ENCODE measurements around the gene CACNA1I. TPM values are rescaled to one million over a fixed set of nuclear protein-coding genes. Genes with fewer than 3 reads are reported as not detected.

Gene CACNA1I
- total and polyA plus RNA-seq, 9 donors, result 0.02 to 0.23 (median 0.09) TPM; not detected in 1

DNA sequence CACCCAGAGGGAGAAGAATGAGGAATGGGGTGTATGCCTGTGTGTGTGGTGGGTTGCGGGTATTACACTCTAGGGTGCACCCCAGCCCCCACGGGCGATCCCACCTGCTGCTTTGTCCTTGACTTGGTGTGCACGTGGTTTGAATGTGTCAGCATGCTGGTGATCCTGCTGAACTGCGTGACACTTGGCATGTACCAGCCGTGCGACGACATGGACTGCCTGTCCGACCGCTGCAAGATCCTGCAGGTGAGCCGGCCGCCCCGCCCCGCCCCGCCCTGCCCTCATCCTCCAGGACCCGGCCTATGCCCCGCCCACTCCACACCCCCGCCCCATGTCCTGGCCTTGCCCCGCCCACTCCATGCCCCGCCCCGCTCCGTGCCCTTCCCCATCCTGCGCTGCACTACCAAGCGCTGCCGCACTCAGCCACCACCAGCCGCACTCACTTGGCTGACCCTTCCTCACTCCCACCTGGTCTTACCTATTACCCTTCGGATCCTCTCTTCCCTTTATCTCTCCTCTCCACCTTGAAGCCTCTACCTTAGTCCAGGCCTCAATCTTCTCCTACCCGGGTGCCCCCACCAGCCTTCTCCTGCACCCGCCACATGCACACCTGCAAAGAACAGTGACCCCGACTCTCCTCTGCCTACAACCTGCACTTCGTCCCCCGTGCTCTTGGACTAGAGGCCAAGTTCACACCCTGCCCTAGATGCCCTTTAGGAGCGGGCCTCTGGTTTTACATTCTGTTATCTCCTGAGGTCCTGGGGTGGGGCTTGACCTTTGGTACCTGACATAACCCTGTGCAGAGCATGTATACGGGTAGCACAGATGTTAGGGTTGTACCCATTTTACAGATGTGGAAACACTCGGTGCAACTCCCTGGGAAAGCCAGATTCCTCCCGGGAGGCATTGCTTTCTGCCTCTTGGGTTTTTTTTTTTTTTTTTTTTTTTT, 27.7 kb downstream of the CACNA1I start:
- 27 to 35% (median 29%) methylated on average over 33 to 36 of the region's 36 CpGs for WGBS, 3 donors
- Histone ChIP-seq H3K36me3 (no peaks in the 10 kb centered on the region), H3K4me1 (ENCODE audit: insufficient read depth) (peaks cover 2% of the 10 kb centered on the region), H3K27me3 (no peaks in the 10 kb centered on the region), H3K9me3 (no peaks in the 10 kb centered on the region), H3K27ac (no peak overlapping the region), H3K4me3 (no peak overlapping the region)
- intact Hi-C loops (cut with DNase I), result no loop called here
- DNase-seq, result peak in 2 of 5 donors; percentile 33 to 48
- TF ChIP-seq CTCF (IDR thresholded peaks at IDR 0.05), result no peak
- no peak for TF ChIP-seq POLR2A (IDR thresholded peaks at IDR 0.05)
- TF ChIP-seq EP300 (IDR thresholded peaks at IDR 0.05), result no peak

- TF ChIP-seq CTCF (IDR thresholded peaks at IDR 0.05) (no peak), POLR2A (IDR thresholded peaks at IDR 0.05) (no peak), EP300 (IDR thresholded peaks at IDR 0.05) (no peak)
- WGBS, 3 donors, result 39 to 51% (median 43%) methylated on average over 18 of the region's 18 CpGs
- no peaks in the 10 kb centered on the region for H3K36me3 ChIP-seq
- no peak overlapping the region for H3K4me3 ChIP-seq
- H3K4me1 ChIP-seq (ENCODE audit: insufficient read depth), result no peaks in the 10 kb centered on the region
- intact Hi-C loops (cut with DNase I), result no loop called here
- no peak overlapping the region for H3K27ac ChIP-seq
- H3K27me3 ChIP-seq, result no peaks in the 10 kb centered on the region
- DNase-seq, result no peak
- no peaks in the 10 kb centered on the region for H3K9me3 ChIP-seq
Observed at GRCh38 chr22:39600491-39601179, 30.1 kb downstream of the CACNA1I start.

- no peaks in the 10 kb centered on the region for H3K36me3 ChIP-seq
- WGBS, 3 donors, result 61 to 72% (median 67%) methylated on average over 9 of the region's 9 CpGs
- H3K27me3 ChIP-seq, result no peaks in the 10 kb centered on the region
- intact Hi-C loops (cut with DNase I), result no loop called here
- TF ChIP-seq CTCF (IDR thresholded peaks at IDR 0.05), result no peak
- no peaks in the 10 kb centered on the region for H3K4me1 ChIP-seq (ENCODE audit: insufficient read depth)
- H3K27ac ChIP-seq, result no peak overlapping the region
- H3K9me3 ChIP-seq, result no peaks in the 10 kb centered on the region
- no peak for DNase-seq
- no peak overlapping the region for H3K4me3 ChIP-seq
Observed at GRCh38 chr22:39601180-39601535, 30.6 kb downstream of the CACNA1I start.

- H3K9me3 ChIP-seq, result no peaks in the 10 kb centered on the region
- DNase-seq, result no peak
- no peaks in the 10 kb centered on the region for H3K27me3 ChIP-seq
- no peaks in the 10 kb centered on the region for H3K36me3 ChIP-seq
- intact Hi-C loops (cut with DNase I), result no loop called here
- no peak overlapping the region for H3K4me3 ChIP-seq
- H3K4me1 ChIP-seq (ENCODE audit: insufficient read depth), result no peaks in the 10 kb centered on the region
- 51 to 59% (median 58%) methylated on average over 3 of the region's 3 CpGs for WGBS, 3 donors
- H3K27ac ChIP-seq, result no peak overlapping the region
- no peak for TF ChIP-seq CTCF (IDR thresholded peaks at IDR 0.05)
- TF ChIP-seq POLR2A (IDR thresholded peaks at IDR 0.05), result no peak
- no peak for TF ChIP-seq EP300 (IDR thresholded peaks at IDR 0.05)
Observed at GRCh38 chr22:39603345-39603744, 32.8 kb downstream of the CACNA1I start.
